Lung (tissue), 12 donors: ENCODE data around the gene DNAJB6. TPM values are rescaled to one million over a fixed set of nuclear protein-coding genes. Genes with fewer than 3 reads are reported as not detected.

Source experiments
- ATAC-seq: fragments of 200-7000 bp; cut with Tn5 transposase; one replicate; pipeline ENCODE4 v1.9.1; 2020; ENCODE audit warnings: moderate number of reproducible peaks; ENCODE audit not compliant: insufficient read depth, low FRiP score
- DNase-seq, 3 donors: peaks; one replicate each; pipeline ENCODE4 v3.0.0-alpha.2; 2013 to 2017
- H3K27ac ChIP-seq, 2 donors: one replicate each; pipeline ENCODE4 v1.5.1; 2013; ENCODE audit warnings: mild to moderate bottlenecking in 2 of 2, moderate library complexity in 2 of 2, control low read depth in 1 of 2, inconsistent platforms in 1 of 2, low read depth in 1 of 2, low read length in 1 of 2
- H3K27me3 ChIP-seq, 3 donors: one replicate each; pipeline ENCODE4 v1.5.1; 2013; ENCODE audit warnings: low read length in 2 of 3; ENCODE audit not compliant: control insufficient read depth in 3 of 3, insufficient read depth in 3 of 3
- H3K36me3 ChIP-seq, 4 donors: one replicate each; pipeline ENCODE4 v1.5.1; 2013; ENCODE audit warnings: low read length in 4 of 4, mild to moderate bottlenecking in 1 of 4, moderate library complexity in 1 of 4; ENCODE audit not compliant: control insufficient read depth in 4 of 4, insufficient read depth in 4 of 4
- H3K4me1 ChIP-seq, 5 donors: one replicate each; pipeline ENCODE4 v1.5.1; 2013; ENCODE audit warnings: low read length in 5 of 5, mild to moderate bottlenecking in 2 of 5, moderate library complexity in 1 of 5; ENCODE audit not compliant: control insufficient read depth in 5 of 5, insufficient read depth in 5 of 5
- H3K4me3 ChIP-seq: one replicate; pipeline ENCODE4 v1.5.1; 2013; ENCODE audit warnings: mild to moderate bottlenecking, control low read depth, moderate library complexity
- H3K9ac ChIP-seq, 2 donors: one replicate each; pipeline ENCODE4 v1.5.1; 2013; ENCODE audit warnings: low read length in 2 of 2, control low read depth in 1 of 2; ENCODE audit not compliant: insufficient read depth in 1 of 2
- H3K9me3 ChIP-seq, 4 donors: one replicate each; pipeline ENCODE4 v1.5.1; 2013; ENCODE audit warnings: low read length in 3 of 4, mild to moderate bottlenecking in 1 of 4, moderate library complexity in 1 of 4; ENCODE audit not compliant: control insufficient read depth in 4 of 4, insufficient read depth in 3 of 4
- WGBS, 2 donors: extraction: QIAGEN DNeasy Blood & Tissue Kit; methylation state at CpG; one replicate each; pipeline ENCODE4 v1.1.7; 2013; 5-methylcytosine and 5-hydroxymethylcytosine counted together
- polyA plus RNA-seq, 2 donors: library from polyadenylated mRNA; stranded (reverse); fragments of 200-250 nt; gene quantifications; one replicate each; pipeline ENCODE4 v1.2.1, GENCODE V29; 2013
- total RNA-seq, 2 donors: library from RNA; depleted of rRNA in 1 of 2; stranded (reverse); fragments of >200 nt in 1 of 2; gene quantifications; one replicate each; pipeline ENCODE4 v1.2.1, GENCODE V29; 2014 to 2021
- TF ChIP-seq, protein P1 (sequence below): IDR thresholded peaks from 2 replicates; pipeline ENCODE4 v1.5.1; 2012; ENCODE audit warnings: mild to moderate bottlenecking; ENCODE audit errors: control extremely low read depth, extremely low read depth
- donor health status: control.
- donor health status: control.
- donor health status: Bipolar disorder and iron deficiency.
- donor health status: healthy.
- donor health status: DM: yes; HTN: yes; CAD: no.

Gene DNAJB6
- total and polyA plus RNA-seq, 4 donors = 58.1 to 117 (median 83.0) TPM

DNA sequence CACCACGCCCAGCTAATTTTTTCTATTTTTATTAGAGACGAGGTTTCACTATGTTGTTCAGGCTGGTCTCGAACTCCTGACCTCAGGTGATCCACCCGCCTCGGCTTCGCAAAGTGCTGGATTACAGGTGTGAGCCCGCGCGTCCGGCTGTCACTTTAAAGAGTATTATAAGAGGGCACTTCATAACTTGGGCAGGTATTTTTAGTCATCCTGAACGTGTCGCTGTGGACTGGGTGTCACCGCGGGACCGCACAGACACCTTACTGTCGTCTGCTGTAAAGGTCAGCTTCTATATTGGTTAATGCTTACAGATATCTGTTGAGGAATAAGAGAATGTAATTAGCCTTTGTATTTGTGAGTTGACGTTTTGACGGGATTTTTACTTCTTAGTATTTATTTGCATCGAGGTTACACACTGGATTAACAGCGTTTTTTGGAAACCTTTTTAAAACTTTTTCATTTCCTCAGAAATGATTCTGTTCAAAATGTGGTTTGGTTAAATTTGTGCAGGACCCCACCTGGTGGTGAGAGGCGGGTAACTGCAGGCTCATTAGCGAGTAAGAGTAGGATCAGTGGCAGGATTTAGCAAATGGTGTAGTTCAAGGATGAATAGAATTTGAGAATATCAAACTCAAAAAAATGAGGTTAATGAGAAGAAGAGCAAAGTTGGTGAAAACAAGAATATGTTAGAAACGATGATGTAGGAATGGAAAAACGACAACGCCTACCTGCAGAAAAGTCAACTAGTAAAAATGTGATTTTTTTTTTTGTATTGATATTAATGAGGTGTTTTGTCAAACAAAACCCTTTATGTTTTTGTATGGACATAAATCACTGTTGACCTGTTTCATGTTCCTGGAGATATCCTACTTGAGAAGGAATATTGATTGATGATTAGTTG is 3.2 kb downstream of the DNAJB6 start:
- Histone ChIP-seq H3K27me3 (peaks cover 0 to 3% (median 0%) of the 10 kb centered on the region in 3 donors), H3K9ac (no peak overlapping the region), H3K9me3 (no peaks in the 10 kb centered on the region), H3K4me3 (no peak overlapping the region), H3K36me3 (no peaks in the 10 kb centered on the region), H3K27ac (peak overlapping the region in 1 of 2 donors; percentile 93), H3K4me1 (peaks cover 5 to 12% (median 8%) of the 10 kb centered on the region in 5 donors)
- TF ChIP-seq, protein P1, sequence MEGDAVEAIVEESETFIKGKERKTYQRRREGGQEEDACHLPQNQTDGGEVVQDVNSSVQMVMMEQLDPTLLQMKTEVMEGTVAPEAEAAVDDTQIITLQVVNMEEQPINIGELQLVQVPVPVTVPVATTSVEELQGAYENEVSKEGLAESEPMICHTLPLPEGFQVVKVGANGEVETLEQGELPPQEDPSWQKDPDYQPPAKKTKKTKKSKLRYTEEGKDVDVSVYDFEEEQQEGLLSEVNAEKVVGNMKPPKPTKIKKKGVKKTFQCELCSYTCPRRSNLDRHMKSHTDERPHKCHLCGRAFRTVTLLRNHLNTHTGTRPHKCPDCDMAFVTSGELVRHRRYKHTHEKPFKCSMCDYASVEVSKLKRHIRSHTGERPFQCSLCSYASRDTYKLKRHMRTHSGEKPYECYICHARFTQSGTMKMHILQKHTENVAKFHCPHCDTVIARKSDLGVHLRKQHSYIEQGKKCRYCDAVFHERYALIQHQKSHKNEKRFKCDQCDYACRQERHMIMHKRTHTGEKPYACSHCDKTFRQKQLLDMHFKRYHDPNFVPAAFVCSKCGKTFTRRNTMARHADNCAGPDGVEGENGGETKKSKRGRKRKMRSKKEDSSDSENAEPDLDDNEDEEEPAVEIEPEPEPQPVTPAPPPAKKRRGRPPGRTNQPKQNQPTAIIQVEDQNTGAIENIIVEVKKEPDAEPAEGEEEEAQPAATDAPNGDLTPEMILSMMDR = peak; percentile 59
- DNase-seq = peak; percentile 76 to 81 (median 76)
- no peak for ATAC-seq
- 49 to 51% methylated on average over 25 of the region's 25 CpGs for WGBS, 2 donors

- ATAC-seq (no peak), DNase-seq (no peak)
- no peaks in the 10 kb centered on the region for H3K36me3 ChIP-seq
- TF ChIP-seq, protein P1 = no peak
- peaks cover 0 to 21% (median 4%) of the 10 kb centered on the region in 5 donors for H3K4me1 ChIP-seq
- 88 to 91% methylated on average over 11 of the region's 11 CpGs for WGBS, 2 donors
- no peak overlapping the region for H3K9ac ChIP-seq
- peak overlapping the region in 1 of 2 donors; percentile 70 for H3K27ac ChIP-seq
- no peaks in the 10 kb centered on the region for H3K27me3 ChIP-seq
- no peak overlapping the region for H3K4me3 ChIP-seq
- H3K9me3 ChIP-seq = no peaks in the 10 kb centered on the region
Observed at GRCh38 chr7:157347217-157347904, 10.6 kb downstream of the DNAJB6 start.

GRCh38 chr7:157348548-157348947 is 11.7 kb downstream of the DNAJB6 start:
- 88 to 89% methylated on average over 11 of the region's 11 CpGs for WGBS, 2 donors
- Histone ChIP-seq H3K4me1 (peaks cover 0 to 32% (median 4%) of the 10 kb centered on the region in 5 donors), H3K27ac (no peak overlapping the region), H3K27me3 (no peaks in the 10 kb centered on the region), H3K36me3 (no peaks in the 10 kb centered on the region), H3K4me3 (no peak overlapping the region), H3K9ac (no peak overlapping the region), H3K9me3 (no peaks in the 10 kb centered on the region)
- no peak for DNase-seq
- ATAC-seq = no peak
- TF ChIP-seq, protein P1 = no peak
